ENCODE measurements around the gene RASD1. TPM values are rescaled to one million over a fixed set of nuclear protein-coding genes. Genes with fewer than 3 reads are reported as not detected.
"Not testable (repeated sequence)": the region's sequence is repeated elsewhere in the genome, so short reads cannot be mapped to it uniquely, and the experiment has no call there.

RASD1 gene
- total RNA-seq, 6 experiments from 2014 or later, result 1.0 to 230 (median 101) TPM

DNA sequence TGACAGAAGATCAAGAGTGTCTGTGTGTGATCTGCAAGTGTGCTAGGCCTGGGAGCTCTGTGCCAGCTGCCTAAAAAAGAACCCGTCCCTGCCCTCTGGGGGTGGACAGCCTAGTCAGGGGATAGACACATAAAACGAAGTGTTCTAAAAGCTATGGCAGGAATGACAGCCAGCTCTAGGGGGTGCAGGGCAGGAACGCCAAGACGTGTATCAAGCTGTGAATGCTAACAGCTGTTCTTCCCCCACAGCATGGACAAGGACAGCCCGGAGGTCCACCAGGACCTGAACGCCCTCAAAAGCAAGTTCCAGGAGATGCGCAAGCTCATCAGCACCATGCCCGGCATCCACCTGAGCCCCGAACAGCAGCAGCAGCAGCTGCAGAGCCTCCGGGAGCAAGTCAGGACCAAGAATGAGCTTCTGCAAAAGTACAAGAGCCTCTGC, 5.1 kb downstream of the RASD1 start:
- intact Hi-C loops (cut with DNase I), result no loop called here
- DNase-seq, result no peak
- WGBS (ENCODE audit: insufficient coverage, low coverage, low lambda C conversion rate, missing lambda C conversion rate), result 80% methylated on average over 1 of the region's 10 CpGs
- Histone ChIP-seq H3K27me3 (no peaks in the 10 kb centered on the region), H3K27ac (no peak overlapping the region), H3K4me1 (peaks cover 0 to 17% (median 0%) of the 10 kb centered on the region in 4 donors), H3K4me3 (no peak overlapping the region), H3K9me3 (no peaks in the 10 kb centered on the region), H3K36me3 (peaks cover 0 to 11% (median 4%) of the 10 kb centered on the region in 4 donors)
- no peak for ATAC-seq
- TF ChIP-seq POLR2A (IDR thresholded peaks at IDR 0.05) (no peak), CTCF (IDR thresholded peaks at IDR 0.05) (no peak)

GRCh38 chr17:17487998-17488397, 8.2 kb downstream of the RASD1 start:
- no peak for DNase-seq
- peaks cover 0 to 11% (median 3%) of the 10 kb centered on the region in 4 donors for H3K36me3 ChIP-seq
- 48% methylated on average over 2 of the region's 2 CpGs for WGBS (ENCODE audit: insufficient coverage, low coverage, low lambda C conversion rate, missing lambda C conversion rate)
- no peak for ATAC-seq
- H3K27me3 ChIP-seq, result no peaks in the 10 kb centered on the region
- intact Hi-C loops (cut with DNase I), result no loop called here
- no peaks in the 10 kb centered on the region for H3K9me3 ChIP-seq
- H3K4me3 ChIP-seq, result no peak overlapping the region
- TF ChIP-seq POLR2A (IDR thresholded peaks at IDR 0.05), result no peak
- TF ChIP-seq CTCF (IDR thresholded peaks at IDR 0.05), result no peak
- no peaks in the 10 kb centered on the region for H3K4me1 ChIP-seq
- H3K27ac ChIP-seq, result no peak overlapping the region

GRCh38 chr17:17486416-17486815, 9.8 kb downstream of the RASD1 start:
- DNase-seq; intact Hi-C loops (cut with DNase I); H3K36me3 ChIP-seq: not testable (repeated sequence)

DNA sequence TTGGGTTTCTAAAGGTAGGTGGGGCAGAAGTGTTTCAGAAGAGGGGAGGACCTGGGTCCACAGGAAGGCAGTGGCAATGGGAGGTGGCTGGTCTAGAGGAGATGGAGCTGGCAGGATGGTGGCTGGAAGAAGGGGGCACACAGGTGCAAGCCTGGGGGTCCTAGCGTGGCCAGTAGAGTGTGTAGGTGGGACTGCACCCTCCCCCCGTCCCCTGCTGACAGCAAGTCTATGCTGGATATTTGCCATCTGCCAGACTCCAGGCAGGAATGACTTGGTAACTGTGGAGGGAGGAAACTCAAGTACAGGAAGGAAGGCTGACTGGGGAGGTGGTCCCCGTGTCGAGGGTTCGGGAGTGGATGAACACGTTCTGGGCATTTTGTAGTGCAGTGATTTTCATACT, 10.8 kb downstream of the RASD1 start:
- intact Hi-C loops (cut with DNase I), result no loop called here
- H3K36me3 ChIP-seq, result peaks cover 0 to 6% (median 2%) of the 10 kb centered on the region in 4 donors
- DNase-seq (no peak), ATAC-seq (peak in 1 of 4 donors; percentile 36)
- H3K4me3 ChIP-seq, result no peak overlapping the region
- WGBS (ENCODE audit: insufficient coverage, low coverage, low lambda C conversion rate, missing lambda C conversion rate), result 70% methylated on average over 4 of the region's 6 CpGs
- no peaks in the 10 kb centered on the region for H3K4me1 ChIP-seq
- no peak overlapping the region for H3K27ac ChIP-seq
- H3K9me3 ChIP-seq, result no peaks in the 10 kb centered on the region
- no peak for TF ChIP-seq CTCF (IDR thresholded peaks at IDR 0.05)
- H3K27me3 ChIP-seq, result no peaks in the 10 kb centered on the region

More at GRCh38 chr17:17486416-17486815, 9.8 kb downstream of the RASD1 start:
- no CpG with 5 or more reads among the region's 23 CpGs for WGBS (ENCODE audit: insufficient coverage, low coverage, low lambda C conversion rate, missing lambda C conversion rate)
- not testable (repeated sequence) for ATAC-seq, H3K9me3 ChIP-seq, H3K27me3 ChIP-seq, H3K4me3 ChIP-seq, H3K4me1 ChIP-seq, H3K27ac ChIP-seq

- no peak for DNase-seq
- Histone ChIP-seq H3K36me3 (peaks cover 0 to 6% (median 2%) of the 10 kb centered on the region in 4 donors), H3K27ac (no peak overlapping the region), H3K9me3 (no peaks in the 10 kb centered on the region), H3K4me3 (no peak overlapping the region), H3K27me3 (no peaks in the 10 kb centered on the region), H3K4me1 (no peaks in the 10 kb centered on the region)
- peak in 1 of 4 donors; percentile 14 for ATAC-seq
- TF ChIP-seq CTCF (IDR thresholded peaks at IDR 0.05) (no peak), POLR2A (IDR thresholded peaks at IDR 0.05) (no peak)
- WGBS (ENCODE audit: insufficient coverage, low coverage, low lambda C conversion rate, missing lambda C conversion rate), result 68% methylated on average over 10 of the region's 12 CpGs
- intact Hi-C loops (cut with DNase I), result no loop called here
Observed at GRCh38 chr17:17484451-17484899, 11.7 kb downstream of the RASD1 start.
